A549 (cell line): Measurements from ENCODE around the gene SLC7A11. TPM values are rescaled to one million over a fixed set of nuclear protein-coding genes. Genes with fewer than 3 reads are reported as not detected.

ENCODE experiments used
- ATAC-seq, 2 experiments: fragments of 200-7000 bp in 1 of 2; fragments of >200 bp in 1 of 2; cut with Nextera tagmentation in 1 of 2; cut with Tn5 transposase in 1 of 2; 3 replicates each; pipeline versions ENCODE4 v1.8.0 to v1.9.1; 2018 to 2020; ENCODE audit warnings: mild to moderate bottlenecking in 1 of 2, moderate library complexity in 1 of 2
- CTCF ChIA-PET: fragments of 300-600 bp; sonication (Branson Sonifier 250); formaldehyde crosslinking; extraction: SDS; loops from one replicate; lab custom pipeline; 2021; ENCODE audit warnings: antibody characterized with exemption, inconsistent platforms; lab: Yijun Ruan, JAX
- POLR2A ChIA-PET: fragments of 350-600 bp; formaldehyde crosslinking; extraction: SDS; loops from one replicate; lab custom pipeline; 2021; ENCODE audit warnings: antibody characterized with exemption, inconsistent platforms; lab: Yijun Ruan, JAX
- DNase-seq, 2 experiments: peaks; one replicate each; pipeline versions ENCODE4 v3.0.0 to v3.0.0-alpha.2; 2011 to 2016; ENCODE audit warnings: low read depth in 1 of 2, low spot score in 1 of 2
- FAIRE-seq: peaks from 2 replicates; lab custom pipeline; 2011; peaks lifted over from hg19 to GRCh38; lab: Jason Lieb, UNC
- H3K27ac ChIP-seq, 2 experiments: fragments of >200 bp; sonication (Bioruptor Twin); formaldehyde crosslinking; 3 replicates each; pipeline ENCODE4 v1.5.1; 2016 to 2017
- H3K4me1 ChIP-seq: fragments of >200 bp; sonication (Bioruptor Twin); formaldehyde crosslinking; 3 replicates; pipeline ENCODE4 v1.6.1; 2016
- H3K4me2 ChIP-seq: fragments of >200 bp; sonication (Bioruptor Twin); formaldehyde crosslinking; 3 replicates; pipeline ENCODE4 v1.6.1; 2016
- H3K4me3 ChIP-seq: fragments of >200 bp; sonication (Bioruptor Twin); formaldehyde crosslinking; 3 replicates; pipeline ENCODE4 v1.5.1; 2016
- H3K9me3 ChIP-seq: fragments of >200 bp; sonication (Bioruptor Twin); formaldehyde crosslinking; 3 replicates; pipeline ENCODE4 v1.6.1; 2016
- CHD4 ChIP-seq: fragments of 200-600 bp; sonication (generic); IDR thresholded peaks from 2 replicates; pipeline ENCODE4 v1.6.1; 2016; ENCODE audit warnings: antibody characterized with exemption, mild to moderate bottlenecking, borderline replicate concordance
- EHF ChIP-seq: fragments of 250-450 bp; sonication (Bioruptor Pico); IDR thresholded peaks from 2 replicates; pipeline ENCODE4 v1.5.0; 2020; ENCODE audit warnings: mild to moderate bottlenecking
- ELK1 ChIP-seq: fragments of 150-350 bp; IDR thresholded peaks from 2 replicates; pipeline ENCODE4 v1.6.1; 2014; ENCODE audit warnings: low read depth, mild to moderate bottlenecking, low read length
- EP300 ChIP-seq, 2 experiments: fragments of >200 bp; sonication (Bioruptor Twin); formaldehyde crosslinking; IDR thresholded peaks; 2 replicates in 1 of 2; 3 replicates in 1 of 2; pipeline ENCODE4 v1.6.1; 2016 to 2017
- HDAC2 ChIP-seq: fragments of 200-600 bp; sonication (generic); IDR thresholded peaks from 2 replicates; pipeline ENCODE4 v1.6.1; 2016
- HES2 ChIP-seq: fragments of >200 bp; sonication (Bioruptor Twin); formaldehyde crosslinking; IDR thresholded peaks from 2 replicates; pipeline ENCODE4 v1.6.1; 2016
- HEYL ChIP-seq: fragments of 250-450 bp; sonication (Bioruptor Pico); IDR thresholded peaks from 2 replicates; pipeline ENCODE4 v1.8.0; 2021; ENCODE audit warnings: mild to moderate bottlenecking, moderate library complexity
- HOXA7 ChIP-seq: fragments of 250-450 bp; sonication (Bioruptor Pico); IDR thresholded peaks from 2 replicates; pipeline ENCODE4 v1.5.0; 2020; ENCODE audit warnings: mild to moderate bottlenecking, moderate library complexity
- JUN ChIP-seq, 2 experiments: fragments of >200 bp; sonication (Bioruptor Twin); formaldehyde crosslinking; IDR thresholded peaks; 2 replicates in 1 of 2; 3 replicates in 1 of 2; pipeline ENCODE4 v1.6.1; 2016 to 2017
- MAFK ChIP-seq: fragments of 450-650 bp; IDR thresholded peaks from 2 replicates; pipeline ENCODE4 v1.6.1; 2014; ENCODE audit not compliant: partially characterized antibody
- NFE2L2 ChIP-seq: fragments of 150-350 bp; conservative IDR thresholded peaks from 2 replicates; pipeline ENCODE4 v1.6.1; 2014; ENCODE audit warnings: low read length
- NR3C1 ChIP-seq: fragments of >200 bp; sonication (Bioruptor Twin); formaldehyde crosslinking; IDR thresholded peaks from 3 replicates; pipeline ENCODE4 v1.6.1; 2017
- POLR2AphosphoS2 ChIP-seq: conservative IDR thresholded peaks from 2 replicates; pipeline ENCODE4 v1.6.1; 2012; ENCODE audit warnings: low read length, improper control_type of control experiment, inconsistent platforms
- RARB ChIP-seq: fragments of 250-450 bp; sonication (Bioruptor Pico); IDR thresholded peaks from 2 replicates; pipeline ENCODE4 v1.8.0; 2021; ENCODE audit warnings: mild to moderate bottlenecking, moderate library complexity
- ZC3H11A ChIP-seq: fragments of 450-650 bp; IDR thresholded peaks from 2 replicates; pipeline ENCODE4 v1.6.1; 2014; ENCODE audit warnings: antibody characterized with exemption, mild to moderate bottlenecking
- ZFP36 ChIP-seq: fragments of 450-650 bp; IDR thresholded peaks from 2 replicates; pipeline ENCODE4 v1.6.1; 2014; ENCODE audit warnings: borderline replicate concordance; ENCODE audit not compliant: partially characterized antibody
- WGBS: methylation state at CpG from one replicate; pipeline ENCODE4 v1.1.6; 2017; ENCODE audit errors: missing lambda C conversion rate; 5-methylcytosine and 5-hydroxymethylcytosine counted together
- polyA plus RNA-seq, 4 experiments: library from polyadenylated mRNA; depleted of rRNA in 3 of 4; stranded (reverse); fragments of >200 nt; fragmentation: RNase III in 1 of 4; extraction: RNeasy Plus Mini Kit Qiagen cat#74134 plus additional on column Dnase treatment in 1 of 4; gene quantifications; 2 replicates in 3 of 4; 3 replicates in 1 of 4; pipeline ENCODE4 v1.2.3, GENCODE V29; 2011 to 2017

Gene SLC7A11
- polyA plus RNA-seq, 2 of the 4 experiments (the other 2 are of a cell fraction): 52.4 to 161 TPM

- TF ChIP-seq POLR2AphosphoS2: 0 out of 2 replicates have a peak, but pooled peaks have one; percentile 57
- no peak for TF ChIP-seq NR3C1
- no peak; the same call in 1 of the 2 replicates for TF ChIP-seq HEYL (CRISPR knock-in tag)
- TF ChIP-seq HES2: no peak
- no peak for TF ChIP-seq ELK1
- peak; percentile 99 for TF ChIP-seq MAFK
- TF ChIP-seq EHF (CRISPR knock-in tag): peak; percentile 63; the same call in 1 of the 2 replicates
- peak; percentile 97 for TF ChIP-seq NFE2L2
- no peak for TF ChIP-seq CHD4
Observed at GRCh38 chr4:138235419-138235952, 6.7 kb downstream of the SLC7A11 start (continued).

- H3K4me2 ChIP-seq: peak overlapping the region; percentile 85
- FAIRE-seq: peak; percentile 46
- DNase-seq: no peak
- TF ChIP-seq MAFK: peak; percentile 78
- no peak for TF ChIP-seq ZFP36
- TF ChIP-seq ZC3H11A: no peak
- TF ChIP-seq, all 56 proteins: peak for 1
- ChIA-PET CTCF (interaction anchor here (1.0 kb wide), 1 partner anchor 49 kb away, joined by 3 read pairs; no protein-coding TSS in a partner anchor), POLR2A (interaction anchor here (2.9 kb wide), 1 partner anchor 8 kb away, joined by 8 read pairs; the partner anchor contains the start of gene SLC7A11)
- Histone ChIP-seq H3K9me3 (no peaks in the 10 kb centered on the region), H3K4me3 (peak overlapping the region; percentile 18; the same call in 1 of the 3 replicates), H3K27ac (peak overlapping the region; percentile 90 to 99), H3K4me1 (peaks cover 72% of the 10 kb centered on the region)
- WGBS: 95% methylated on average over 1 of the region's 1 CpG
- ATAC-seq: no peak
Observed at GRCh38 chr4:138234248-138234647, 7.9 kb downstream of the SLC7A11 start.

- ChIA-PET CTCF (interaction anchor here (1.3 kb wide), 1 partner anchor 448 kb away, joined by 5 read pairs; no protein-coding TSS in a partner anchor), POLR2A (interaction anchor here (2.9 kb wide), 1 partner anchor 9 kb away, joined by 8 read pairs; the partner anchor contains the start of gene SLC7A11)
- WGBS: 99% methylated on average over 9 of the region's 9 CpGs
- no peak for DNase-seq
- H3K4me3 ChIP-seq: no peak overlapping the region
- no peak for FAIRE-seq
- H3K9me3 ChIP-seq: no peaks in the 10 kb centered on the region
- peak overlapping the region; percentile 85 for H3K4me2 ChIP-seq
- 0 out of 2 replicates have a peak, but pooled peaks have one; percentile 38 for TF ChIP-seq RARB (CRISPR knock-in tag)
- TF ChIP-seq HES2: no peak
- TF ChIP-seq POLR2AphosphoS2: peak; percentile 73; the same call in 1 of the 2 replicates
- peaks cover 80% of the 10 kb centered on the region for H3K4me1 ChIP-seq
- peak overlapping the region; percentile 90 to 99 for H3K27ac ChIP-seq
- ATAC-seq: no peak
Observed at GRCh38 chr4:138233313-138234034, 8.7 kb downstream of the SLC7A11 start.

- peaks cover 91% of the 10 kb centered on the region for H3K4me1 ChIP-seq
- ChIA-PET CTCF (interaction anchor here (1.1 kb wide), 1 partner anchor 26 kb away, joined by 4 read pairs; no protein-coding TSS in a partner anchor), POLR2A (interaction anchor here (2.9 kb wide), 1 partner anchor 10 kb away, joined by 8 read pairs; the partner anchor contains the start of gene SLC7A11)
- TF ChIP-seq EP300 (IDR thresholded peaks at IDR 0.05) (no peak), NR3C1 (no peak), ZFP36 (no peak), POLR2AphosphoS2 (peak; percentile 92), HES2 (no peak), JUN (IDR thresholded peaks at IDR 0.05) (no peak), HOXA7 (CRISPR knock-in tag) (no peak), HDAC2 (no peak)
- H3K4me3 ChIP-seq: no peak overlapping the region
- FAIRE-seq (no peak), DNase-seq (no peak), ATAC-seq (no peak)
- peak overlapping the region; percentile 72 for H3K4me2 ChIP-seq
- 90% methylated on average over 1 of the region's 1 CpG for WGBS
- no peaks in the 10 kb centered on the region for H3K9me3 ChIP-seq
- H3K27ac ChIP-seq: peak overlapping the region; percentile 77 to 78
Observed at GRCh38 chr4:138232364-138232763, 9.8 kb downstream of the SLC7A11 start.
